Large intestine (tissue), 12 donors: Measurements from ENCODE around the gene PDXK. TPM values are rescaled to one million over a fixed set of nuclear protein-coding genes. Genes with fewer than 3 reads are reported as not detected.
A peak's percentile ranks its signal among the peaks of the same experiment; 100 is the strongest.
"Not testable (repeated sequence)": the region's sequence is repeated elsewhere in the genome, so short reads cannot be mapped to it uniquely, and the experiment has no call there.

ENCODE experiments used
- DNase-seq, 2 donors: peaks; one replicate each; pipeline versions ENCODE4 v3.0.0 to v3.0.0-alpha.2; 2013
- H3K27ac ChIP-seq: one replicate; pipeline ENCODE4 v1.5.1; 2013; ENCODE audit warnings: low read length
- H3K27me3 ChIP-seq: 2 replicates; pipeline ENCODE4 v1.6.1; 2013; ENCODE audit warnings: low read length; ENCODE audit not compliant: control insufficient read depth, insufficient read depth
- H3K36me3 ChIP-seq: 2 replicates; pipeline ENCODE4 v1.6.1; 2013; ENCODE audit warnings: low read length; ENCODE audit not compliant: control insufficient read depth, insufficient read depth
- H3K4me1 ChIP-seq: one replicate; pipeline ENCODE4 v1.6.1; 2013; ENCODE audit warnings: low read length; ENCODE audit not compliant: control insufficient read depth, insufficient read depth
- H3K4me3 ChIP-seq: one replicate; pipeline ENCODE4 v1.5.1; 2013; ENCODE audit warnings: low read length
- H3K9me3 ChIP-seq: one replicate; pipeline ENCODE4 v1.6.1; 2013; ENCODE audit warnings: mild to moderate bottlenecking, low read depth, low read length, moderate library complexity; ENCODE audit not compliant: control insufficient read depth
- WGBS: methylation state at CpG from one replicate; pipeline ENCODE4 v1.1.5; 2013; ENCODE audit warnings: low lambda C conversion rate; ENCODE audit not compliant: insufficient coverage; 5-methylcytosine and 5-hydroxymethylcytosine counted together
- long read RNA-seq, 11 donors: transcript quantifications; one replicate each; lab custom pipeline, GENCODE V29; 2026
- polyA plus RNA-seq: library from polyadenylated mRNA; unstranded; fragments of 120-200 nt; gene quantifications from one replicate; pipeline ENCODE4 v1.2.1, GENCODE V29; 2013

Gene PDXK
- 86.5 TPM for polyA plus RNA-seq
- long read RNA-seq, donor 1, full-length matches to known transcripts: 9 of 9 reads
- long read RNA-seq, donor 1, partial matches to known transcripts: 0 of 9 reads
- long read RNA-seq, donor 1, other reads (novel, unspliced or antisense): 0 of 9 reads
- long read RNA-seq, donor 2, full-length matches to known transcripts: 41 of 111 reads
- long read RNA-seq, donor 2, partial matches to known transcripts: 70 of 111 reads
- long read RNA-seq, donor 2, other reads (novel, unspliced or antisense): 0 of 111 reads
- long read RNA-seq, donor 3, full-length matches to known transcripts: 27 of 51 reads
- long read RNA-seq, donor 3, partial matches to known transcripts: 24 of 51 reads
- long read RNA-seq, donor 3, other reads (novel, unspliced or antisense): 0 of 51 reads
- long read RNA-seq, donor 4, full-length matches to known transcripts: 1 of 1 reads
- long read RNA-seq, donor 4, partial matches to known transcripts: 0 of 1 reads
- long read RNA-seq, donor 4, other reads (novel, unspliced or antisense): 0 of 1 reads
- long read RNA-seq, donor 5, full-length matches to known transcripts: 13 of 30 reads
- long read RNA-seq, donor 5, partial matches to known transcripts: 17 of 30 reads
- long read RNA-seq, donor 5, other reads (novel, unspliced or antisense): 0 of 30 reads
- long read RNA-seq, donor 6, full-length matches to known transcripts: 12 of 35 reads
- long read RNA-seq, donor 6, partial matches to known transcripts: 23 of 35 reads
- long read RNA-seq, donor 6, other reads (novel, unspliced or antisense): 0 of 35 reads
- long read RNA-seq, donor 7, full-length matches to known transcripts: 10 of 26 reads
- long read RNA-seq, donor 7, partial matches to known transcripts: 16 of 26 reads
- long read RNA-seq, donor 7, other reads (novel, unspliced or antisense): 0 of 26 reads
- long read RNA-seq, donor 8, full-length matches to known transcripts: 25 of 57 reads
- long read RNA-seq, donor 8, partial matches to known transcripts: 32 of 57 reads
- long read RNA-seq, donor 8, other reads (novel, unspliced or antisense): 0 of 57 reads
- long read RNA-seq, donor 9, full-length matches to known transcripts: 16 of 24 reads
- long read RNA-seq, donor 9, partial matches to known transcripts: 8 of 24 reads
- long read RNA-seq, donor 9, other reads (novel, unspliced or antisense): 0 of 24 reads
- long read RNA-seq, donor 10, full-length matches to known transcripts: 25 of 35 reads
- long read RNA-seq, donor 10, partial matches to known transcripts: 10 of 35 reads
- long read RNA-seq, donor 10, other reads (novel, unspliced or antisense): 0 of 35 reads
- long read RNA-seq, donor 11, full-length matches to known transcripts: 16 of 29 reads
- long read RNA-seq, donor 11, partial matches to known transcripts: 13 of 29 reads
- long read RNA-seq, donor 11, other reads (novel, unspliced or antisense): 0 of 29 reads

DNA sequence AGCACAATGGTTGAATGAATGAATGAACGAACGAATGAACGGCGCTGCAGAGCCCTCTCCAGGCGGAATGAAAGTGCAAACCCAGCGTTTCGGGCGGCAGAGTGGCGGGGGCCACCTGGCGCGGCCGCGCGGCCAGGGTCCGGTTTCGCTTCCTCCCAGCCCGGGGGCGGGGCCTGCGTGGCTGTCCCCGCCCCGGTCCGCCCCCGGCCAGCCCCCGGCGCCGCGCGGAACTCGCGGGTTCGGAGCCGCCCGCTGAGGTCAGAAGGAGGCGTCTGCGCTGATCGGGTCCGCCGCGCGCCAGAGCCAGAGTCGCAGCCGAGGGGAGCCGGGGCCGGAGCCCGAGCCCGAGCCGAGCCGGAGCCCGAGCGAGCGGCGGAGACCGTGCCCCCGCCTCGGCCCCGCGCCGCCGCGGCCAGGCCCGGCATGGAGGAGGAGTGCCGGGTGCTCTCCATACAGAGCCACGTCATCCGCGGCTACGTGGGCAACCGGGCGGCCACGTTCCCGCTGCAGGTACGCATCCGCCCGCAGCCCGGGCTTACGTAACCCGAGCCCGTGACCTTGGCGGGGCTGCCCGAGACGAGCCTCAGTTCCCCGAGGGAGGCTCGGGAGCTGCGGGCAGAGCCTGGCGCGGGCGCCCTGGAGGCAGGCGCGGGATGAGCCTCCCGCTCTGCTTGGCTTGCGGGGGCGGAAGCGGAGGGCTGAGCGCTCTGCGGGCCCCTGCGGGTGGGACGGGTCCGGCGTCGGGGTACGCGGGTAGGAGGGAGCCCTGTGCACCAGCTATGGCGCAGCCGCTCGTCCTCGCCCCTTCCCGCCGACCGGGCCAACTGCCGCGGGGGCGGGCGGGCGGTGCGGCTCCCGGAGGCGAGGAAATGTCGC lies at the start of gene PDXK:
Gene PDXK, plus strand, starts transcription at position 258 of the 876 bp plus-strand sequence. Its CDS starts 166 bp downstream, at position 424.
- peak; percentile 84 to 94 for DNase-seq
- Histone ChIP-seq H3K4me3 (peak within 1 kb of the TSS; percentile 91), H3K27me3 (no peaks in the 10 kb centered on the region), H3K4me1 (peaks cover 29% of the 10 kb centered on the region), H3K27ac (peak within 1 kb of the TSS; percentile 89), H3K9me3 (no peaks in the 10 kb centered on the region), H3K36me3 (peaks cover 9% of the 10 kb centered on the region)
- no CpG with 5 or more reads among the region's 117 CpGs for WGBS

DNA sequence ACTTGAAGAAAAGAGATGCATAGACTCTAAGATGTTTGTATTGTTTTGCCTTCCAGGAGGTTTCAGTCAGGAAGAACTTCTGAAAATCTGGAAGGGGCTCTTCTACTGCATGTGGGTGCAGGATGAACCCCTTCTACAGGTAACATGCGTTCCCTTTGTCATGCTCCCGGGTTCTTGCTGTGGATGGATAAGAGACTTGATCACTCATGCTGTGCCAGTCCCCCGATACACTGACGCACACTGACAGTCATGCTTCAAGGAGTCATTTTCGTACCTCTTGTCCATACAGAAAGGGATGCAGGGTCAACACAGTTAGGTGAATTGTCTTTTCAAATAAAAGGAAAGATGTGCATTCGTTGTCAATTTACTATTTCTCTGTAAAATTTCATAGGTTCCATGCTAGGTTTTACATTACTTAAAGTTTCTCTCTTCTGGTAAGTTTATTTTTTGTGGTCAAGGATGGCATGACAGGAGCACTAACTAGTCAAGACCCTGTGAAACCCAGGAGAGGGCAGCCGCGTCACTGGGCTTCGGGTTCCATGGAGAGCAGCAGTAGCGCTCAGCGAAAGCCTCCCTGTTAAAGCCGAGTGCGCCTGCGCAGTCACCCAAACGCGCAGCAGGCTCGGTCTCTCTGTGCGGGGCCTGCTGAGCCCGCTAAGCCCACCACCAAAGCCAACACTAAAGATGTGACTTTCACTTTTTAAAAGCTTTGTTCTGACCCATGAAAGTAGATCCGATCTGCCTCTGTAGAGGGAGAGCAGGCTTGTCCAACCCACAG lies 48.9 kb upstream of the PDXK start:
- DNase-seq: no peak
- WGBS: 100% methylated on average over 1 of the region's 20 CpGs
- Histone ChIP-seq H3K9me3 (no peaks in the 10 kb centered on the region), H3K27ac (no peak overlapping the region), H3K4me1 (no peaks in the 10 kb centered on the region), H3K4me3 (no peak overlapping the region), H3K27me3 (no peaks in the 10 kb centered on the region), H3K36me3 (peaks cover 29% of the 10 kb centered on the region)

DNA sequence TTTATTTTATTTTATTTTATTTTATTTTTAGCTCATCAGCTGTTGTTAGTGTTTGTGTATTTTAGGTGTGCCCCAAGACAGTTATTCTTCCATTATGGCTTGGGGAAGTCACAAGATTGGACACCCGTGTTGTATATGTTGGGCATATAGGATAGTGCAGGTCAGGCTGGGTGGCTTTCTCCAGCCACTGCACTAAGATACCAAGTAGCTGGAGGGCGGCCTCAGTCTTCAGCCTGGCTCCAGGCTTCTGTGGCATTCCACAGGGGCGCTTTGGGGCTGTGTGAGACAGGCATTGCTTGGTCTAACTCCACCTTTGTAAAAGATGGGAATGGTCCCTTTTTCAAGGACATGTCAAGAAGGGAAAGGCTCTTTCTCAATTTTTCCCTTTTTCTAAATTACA lies 43.1 kb upstream of the PDXK start:
- DNase-seq: no peak
- Histone ChIP-seq H3K9me3 (no peaks in the 10 kb centered on the region), H3K4me1 (no peaks in the 10 kb centered on the region), H3K4me3 (no peak overlapping the region), H3K27me3 (no peaks in the 10 kb centered on the region), H3K27ac (no peak overlapping the region), H3K36me3 (peaks cover 45% of the 10 kb centered on the region)
- no CpG with 5 or more reads among the region's 3 CpGs for WGBS

GRCh38 chr21:43676391-43676790 lies 42.5 kb upstream of the PDXK start:
- no peaks in the 10 kb centered on the region for H3K9me3 ChIP-seq
- 100% methylated on average over 3 of the region's 15 CpGs for WGBS
- H3K27me3 ChIP-seq: no peaks in the 10 kb centered on the region
- no peak for DNase-seq
- H3K4me1 ChIP-seq: no peaks in the 10 kb centered on the region
- H3K27ac ChIP-seq: no peak overlapping the region
- no peak overlapping the region for H3K4me3 ChIP-seq
- peaks cover 45% of the 10 kb centered on the region for H3K36me3 ChIP-seq

- H3K27me3 ChIP-seq: no peaks in the 10 kb centered on the region
- 80% methylated on average over 3 of the region's 12 CpGs for WGBS
- peaks cover 60% of the 10 kb centered on the region for H3K36me3 ChIP-seq
- no peak overlapping the region for H3K4me3 ChIP-seq
- DNase-seq: no peak
- H3K9me3 ChIP-seq: no peaks in the 10 kb centered on the region
- no peak overlapping the region for H3K27ac ChIP-seq
- H3K4me1 ChIP-seq: no peaks in the 10 kb centered on the region
Observed at GRCh38 chr21:43679951-43680350, 39.0 kb upstream of the PDXK start.

- H3K36me3 ChIP-seq: peaks cover 60% of the 10 kb centered on the region
- DNase-seq, H3K9me3 ChIP-seq, H3K27ac ChIP-seq, H3K27me3 ChIP-seq, H3K4me1 ChIP-seq, H3K4me3 ChIP-seq: not testable (repeated sequence)
- WGBS: no CpG with 5 or more reads among the region's 6 CpGs
Observed at GRCh38 chr21:43680421-43680820, 38.5 kb upstream of the PDXK start.

DNA sequence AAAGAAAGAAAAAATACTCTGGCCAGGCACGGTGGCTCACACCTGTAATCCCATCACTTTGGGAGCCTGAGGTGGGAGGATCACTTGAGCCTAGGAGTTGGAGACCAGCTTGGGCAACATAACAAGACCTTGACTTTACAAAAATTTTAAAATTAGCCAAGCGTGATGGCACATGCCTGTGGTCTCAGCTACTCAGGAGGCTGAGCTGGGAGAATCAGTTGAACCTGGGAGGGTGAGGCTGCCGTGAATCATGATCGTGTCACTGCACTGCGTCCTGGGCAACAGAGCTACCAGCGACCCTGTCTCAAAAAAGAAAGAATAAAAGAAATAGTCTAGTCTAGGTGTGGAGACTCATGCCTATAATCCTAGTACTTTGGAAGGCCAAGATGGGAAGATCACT lies 37.3 kb upstream of the PDXK start:
- no peak overlapping the region for H3K27ac ChIP-seq
- no peak overlapping the region for H3K4me3 ChIP-seq
- 100% methylated on average over 3 of the region's 6 CpGs for WGBS
- peaks cover 63% of the 10 kb centered on the region for H3K36me3 ChIP-seq
- no peaks in the 10 kb centered on the region for H3K4me1 ChIP-seq
- DNase-seq: no peak
- no peaks in the 10 kb centered on the region for H3K27me3 ChIP-seq
- no peaks in the 10 kb centered on the region for H3K9me3 ChIP-seq

GRCh38 chr21:43684424-43684823 lies 34.5 kb upstream of the PDXK start:
- Histone ChIP-seq H3K36me3 (peaks cover 75% of the 10 kb centered on the region), H3K4me1 (no peaks in the 10 kb centered on the region), H3K9me3 (no peaks in the 10 kb centered on the region), H3K4me3 (no peak overlapping the region), H3K27ac (no peak overlapping the region), H3K27me3 (no peaks in the 10 kb centered on the region)
- DNase-seq: no peak
- WGBS: 100% methylated on average over 1 of the region's 3 CpGs
